NCI-H524 treated with DMSO at 0.1 percent for 48 hours (cell line): ENCODE data around the gene HSDL1.
"Not testable (repeated sequence)": the region's sequence is repeated elsewhere in the genome, so short reads cannot be mapped to it uniquely, and the experiment has no call there.

Experiments
- DNase-seq: peaks from one replicate; lab custom pipeline; 2025; lab: John Stamatoyannopoulos, UW

HSDL1 gene

DNA sequence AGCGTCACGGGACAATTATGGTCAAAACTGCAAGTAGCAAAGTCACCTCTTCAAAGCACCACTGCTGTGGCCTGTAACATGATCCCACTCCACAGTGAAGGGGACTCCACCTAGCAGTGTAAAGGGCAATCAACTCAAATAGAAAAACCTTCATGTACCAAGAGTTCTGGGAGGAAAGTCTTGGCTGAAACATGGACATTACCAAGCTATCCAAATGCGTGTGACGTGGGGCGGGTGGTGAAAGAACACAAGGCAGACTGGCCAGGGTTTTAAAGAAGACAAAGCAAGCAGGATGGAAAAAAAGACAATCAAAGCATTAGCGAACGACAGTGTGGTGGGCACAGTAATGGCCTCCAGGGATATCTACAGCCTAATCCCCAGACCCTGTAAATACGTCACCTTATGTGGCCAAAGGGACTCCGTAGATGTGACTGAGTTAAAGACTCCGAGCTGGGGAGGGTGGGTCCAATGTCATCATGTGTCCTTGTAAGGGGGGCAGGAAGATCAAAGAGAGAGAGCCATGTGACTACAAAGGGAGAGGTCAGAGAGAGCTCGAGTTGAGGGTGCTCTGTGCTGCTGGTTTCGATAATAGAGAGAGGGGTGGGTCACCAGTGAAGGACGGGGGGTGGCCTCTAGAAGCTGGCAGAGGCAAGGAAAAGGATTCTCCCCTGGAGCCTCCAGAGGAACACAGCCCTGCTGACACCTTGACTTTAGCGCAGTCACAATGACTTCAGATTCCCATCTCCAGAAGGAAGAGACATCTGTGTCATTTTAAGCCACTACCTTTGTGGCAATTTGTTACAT is 6.0 kb downstream of the HSDL1 start:
- DNase-seq = peak; percentile 80

GRCh38 chr16:84138500-84138823 is 6.5 kb downstream of the HSDL1 start:
- DNase-seq = no peak

GRCh38 chr16:84137769-84138357 is 7.1 kb downstream of the HSDL1 start:
- no peak for DNase-seq

GRCh38 chr16:84137287-84137686 is 7.7 kb downstream of the HSDL1 start:
- no peak for DNase-seq

- DNase-seq = no peak
These were observed 8.4 kb downstream of the HSDL1 start for GRCh38 chr16:84136331-84137125.

GRCh38 chr16:84132527-84133285 is 12.3 kb downstream of the HSDL1 start:
- no peak for DNase-seq

GRCh38 chr16:84131117-84131516 is 13.9 kb downstream of the HSDL1 start:
- no peak for DNase-seq

- DNase-seq = no peak
These were observed 20.5 kb downstream of the HSDL1 start for GRCh38 chr16:84124257-84125073.

DNA sequence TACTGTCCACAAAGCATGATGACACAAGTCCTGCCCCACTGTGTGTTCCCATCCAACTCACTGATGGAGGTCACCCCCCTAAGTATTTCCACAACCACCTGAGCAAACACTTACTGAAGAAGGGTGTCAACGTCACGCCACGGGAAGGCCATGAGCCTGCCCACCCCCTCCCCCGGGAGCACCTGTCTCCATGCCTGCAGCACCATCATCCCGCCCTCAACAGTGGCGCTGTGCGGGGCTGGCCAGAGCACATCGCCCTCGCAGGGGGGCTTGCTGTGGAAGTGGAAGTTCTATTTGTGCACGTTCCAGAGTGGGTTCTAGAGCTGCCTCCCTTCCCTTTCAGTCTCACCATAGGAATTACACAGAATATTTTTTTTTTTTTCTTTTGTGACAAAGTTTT is 24.0 kb downstream of the HSDL1 start:
- no peak for DNase-seq

GRCh38 chr16:84120023-84120422 is 25.0 kb downstream of the HSDL1 start:
- no peak for DNase-seq

GRCh38 chr16:84119368-84119767 is 25.6 kb downstream of the HSDL1 start:
- no peak for DNase-seq

GRCh38 chr16:84118315-84118714 is 26.7 kb downstream of the HSDL1 start:
- not testable (repeated sequence) for DNase-seq

GRCh38 chr16:84117494-84117843 is 27.5 kb downstream of the HSDL1 start:
- DNase-seq = no peak

GRCh38 chr16:84116720-84117493 is 28.1 kb downstream of the HSDL1 start, which contains the start of gene MBTPS1:
TSS of gene MBTPS1 (minus strand) at chr16:84116942. CDS start at chr16:84101783, 15,159 bp downstream.
- peak; percentile 86 for DNase-seq

- no peak for DNase-seq
These were observed 28.9 kb downstream of the HSDL1 start for GRCh38 chr16:84115919-84116719.

- DNase-seq = not testable (repeated sequence)
These were observed 33.0 kb downstream of the HSDL1 start for GRCh38 chr16:84111949-84112348.

DNA sequence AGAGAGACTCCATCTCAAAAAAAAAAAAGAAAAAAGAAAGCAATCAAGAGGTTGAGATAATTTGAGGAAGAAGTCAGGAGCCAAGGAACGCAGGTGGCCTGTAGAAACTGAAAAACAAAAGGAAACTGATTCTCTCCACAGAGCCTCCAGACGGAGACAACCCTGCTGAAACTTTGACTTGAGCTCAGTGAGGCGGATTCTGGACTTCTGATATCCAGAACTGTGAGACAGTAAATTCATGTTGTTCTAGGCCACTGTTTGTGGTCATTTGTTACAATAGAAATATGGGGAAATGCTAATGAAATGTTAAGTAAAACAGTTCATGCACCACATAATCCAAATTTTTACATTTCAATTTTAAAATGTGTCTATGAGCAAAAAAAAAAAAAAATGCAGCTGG is 33.5 kb downstream of the HSDL1 start:
- DNase-seq = no peak

GRCh38 chr16:84110527-84110926 is 34.5 kb downstream of the HSDL1 start:
- no peak for DNase-seq

GRCh38 chr16:84109598-84110335 is 35.2 kb downstream of the HSDL1 start:
- no peak for DNase-seq
